Measurements from ENCODE around the gene TRPV4.

TRPV4 gene

DNA sequence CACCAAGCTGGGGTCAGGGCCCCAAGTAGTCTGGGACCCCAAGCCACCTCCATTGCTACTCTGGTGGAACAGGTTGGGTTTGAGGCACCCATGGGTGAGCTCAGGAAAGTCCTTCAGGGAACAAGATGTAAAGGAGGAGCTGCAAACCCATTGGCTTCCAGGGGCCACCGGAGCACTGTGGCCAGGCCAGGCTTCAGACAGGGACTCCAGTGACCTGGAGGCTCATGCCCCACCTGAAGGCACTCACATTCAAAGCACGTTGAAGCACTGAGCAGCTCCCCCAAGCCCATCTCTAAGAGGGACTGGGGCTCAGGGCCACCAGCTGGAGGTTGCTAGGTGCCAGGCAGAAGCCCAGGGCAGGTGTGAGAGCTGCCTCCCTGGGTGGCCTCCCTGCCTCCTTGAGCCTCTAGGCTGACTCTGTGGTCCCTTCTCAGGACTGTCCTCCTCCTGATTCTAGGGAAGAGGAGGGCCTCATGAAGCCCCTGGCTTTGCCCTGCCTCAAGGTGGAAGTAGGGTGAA lies 70.5 kb downstream of the TRPV4 start:
- no peak for DNase-seq (ENCODE audit: low read depth in 3 of 3)

DNA sequence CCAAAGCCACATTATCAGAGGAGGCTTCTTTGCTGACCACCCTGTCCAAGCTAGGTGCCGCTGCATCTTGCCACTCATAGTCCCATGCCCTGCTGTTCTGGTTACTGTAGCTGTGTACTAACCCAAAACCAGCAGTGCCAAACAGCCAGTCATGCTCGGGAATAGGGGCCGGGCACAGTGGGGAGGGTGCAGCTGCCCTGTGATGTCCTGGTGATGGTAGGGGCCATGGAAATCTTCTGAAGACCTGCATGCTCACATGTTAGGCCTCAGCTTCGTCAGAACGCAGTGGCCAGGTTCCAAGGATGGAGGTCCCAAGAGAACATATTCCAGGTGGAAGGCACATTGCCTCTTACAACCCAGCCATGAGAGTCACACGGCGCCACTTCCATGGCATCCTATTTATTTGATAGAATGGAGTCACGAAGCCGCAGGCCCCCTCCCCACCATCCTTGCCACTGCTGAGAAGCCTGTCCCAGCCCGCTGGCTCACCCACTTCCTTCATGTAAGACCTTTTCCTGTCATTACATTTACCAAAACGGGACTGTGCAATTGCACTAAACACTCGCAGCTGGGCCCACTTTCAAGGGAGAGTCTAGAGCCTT lies 71.0 kb downstream of the TRPV4 start:
- DNase-seq (ENCODE audit: low read depth in 3 of 3), result no peak

DNA sequence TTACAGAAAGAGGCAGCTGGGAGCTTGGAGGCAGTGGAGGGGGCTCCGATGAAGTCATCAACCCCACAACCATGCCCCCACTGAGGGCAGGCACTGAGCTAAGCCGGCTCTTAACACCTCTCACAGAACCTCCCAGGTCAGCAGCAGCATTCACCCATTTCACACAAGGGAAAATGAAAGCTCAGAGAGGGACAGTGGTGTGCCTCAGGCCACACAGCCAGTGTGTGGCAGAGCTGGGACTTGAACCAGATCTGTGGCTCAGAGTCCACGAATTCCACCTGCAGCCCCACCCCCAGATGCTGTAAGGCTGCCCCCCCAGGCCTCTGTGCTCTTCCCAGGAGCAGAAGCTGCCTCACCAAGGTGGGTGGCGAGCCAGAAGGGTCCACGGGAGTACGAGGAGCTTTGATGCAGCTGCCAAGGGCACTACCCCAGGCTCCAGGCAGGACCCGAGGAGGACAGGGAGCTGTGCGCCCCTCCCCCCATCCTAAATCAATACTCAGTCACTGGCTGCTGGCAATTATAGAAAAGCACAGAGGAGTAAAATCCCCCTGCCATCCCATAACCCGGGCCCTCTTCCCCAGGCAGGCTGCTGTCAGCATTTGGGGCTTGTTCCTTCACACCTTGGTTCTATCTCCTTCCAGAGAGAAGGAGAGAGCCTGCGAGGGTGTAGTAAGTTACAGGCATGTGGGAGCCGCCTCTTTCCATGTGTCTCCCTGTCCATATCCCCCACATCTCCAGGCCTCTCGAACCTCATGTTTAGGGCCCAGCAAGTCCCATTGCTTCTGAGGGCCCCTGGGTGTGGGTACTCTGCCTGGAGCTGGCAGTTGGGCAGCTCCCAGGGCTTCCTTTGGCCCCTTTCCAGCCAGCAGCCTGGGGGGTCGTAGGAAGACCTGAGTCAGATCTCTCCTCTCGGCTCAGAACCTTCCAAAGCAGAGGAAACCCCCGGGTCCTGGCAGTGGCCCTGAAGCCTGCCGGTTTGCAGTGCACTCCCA lies 72.0 kb downstream of the TRPV4 start:
- no peak for DNase-seq (ENCODE audit: low read depth in 3 of 3)

DNA sequence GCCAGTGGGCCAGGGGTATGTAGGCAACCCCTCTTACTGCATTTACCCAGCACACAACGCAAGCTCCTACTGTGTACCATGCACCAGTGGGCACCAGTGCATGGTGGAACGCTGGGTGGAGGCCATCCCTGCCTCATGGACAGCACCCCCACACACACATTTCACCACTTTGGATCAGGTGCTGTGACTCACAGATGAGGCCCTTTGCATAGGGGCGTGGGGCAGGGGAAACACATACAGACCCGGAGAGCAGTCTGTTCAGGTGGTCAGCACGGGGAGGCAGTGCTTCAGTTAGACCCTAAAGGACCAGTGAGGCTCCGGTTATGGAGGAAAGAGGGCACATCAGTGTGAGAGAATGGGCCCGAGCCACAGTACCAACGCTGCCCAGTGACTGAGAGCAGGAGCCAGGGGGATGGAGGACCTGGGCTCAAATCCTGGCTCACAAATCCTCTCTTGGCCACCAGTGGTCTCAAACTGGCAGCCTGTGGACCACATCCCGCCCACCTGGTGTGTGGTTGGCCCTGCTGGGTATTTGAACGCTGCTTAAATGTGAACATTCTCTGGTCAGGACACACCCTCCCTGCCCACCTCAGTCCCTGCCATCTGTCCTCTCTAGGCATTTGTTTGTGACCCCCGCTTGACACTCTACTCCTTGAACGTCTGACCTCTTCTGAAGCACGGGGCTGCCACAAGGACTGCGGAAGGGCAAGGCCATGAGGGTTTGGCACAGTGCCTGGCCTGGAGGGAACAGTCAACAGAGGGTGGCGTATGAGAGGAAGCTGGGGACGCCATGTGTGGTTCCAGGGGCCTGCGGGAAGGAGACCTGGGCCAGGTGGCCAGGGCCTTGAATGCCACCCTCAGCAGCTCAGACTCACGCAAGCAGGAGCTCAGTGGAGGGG lies 72.9 kb downstream of the TRPV4 start:
- no peak for DNase-seq (ENCODE audit: low read depth in 3 of 3)

DNA sequence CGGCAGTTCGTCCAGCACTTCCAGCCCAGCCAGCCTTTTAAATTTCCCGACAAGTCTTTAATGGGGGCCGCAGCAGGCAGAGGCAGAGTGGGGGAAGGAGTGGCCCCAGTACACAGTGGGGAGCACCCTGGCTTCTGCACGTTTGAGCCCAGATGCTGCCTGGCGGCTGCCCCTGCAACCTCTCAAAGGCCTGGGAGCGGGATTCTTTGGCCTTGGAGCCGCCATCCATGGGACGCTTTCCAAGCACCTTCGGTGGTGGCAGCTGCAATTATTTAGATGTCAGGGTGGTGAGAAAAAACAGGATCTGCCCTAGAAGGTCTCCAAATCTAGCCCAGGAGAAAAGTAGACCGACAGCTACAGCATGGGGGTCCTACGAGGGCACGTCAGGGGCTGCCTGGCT lies 73.6 kb downstream of the TRPV4 start:
- DNase-seq (ENCODE audit: low read depth in 3 of 3), result no peak

DNA sequence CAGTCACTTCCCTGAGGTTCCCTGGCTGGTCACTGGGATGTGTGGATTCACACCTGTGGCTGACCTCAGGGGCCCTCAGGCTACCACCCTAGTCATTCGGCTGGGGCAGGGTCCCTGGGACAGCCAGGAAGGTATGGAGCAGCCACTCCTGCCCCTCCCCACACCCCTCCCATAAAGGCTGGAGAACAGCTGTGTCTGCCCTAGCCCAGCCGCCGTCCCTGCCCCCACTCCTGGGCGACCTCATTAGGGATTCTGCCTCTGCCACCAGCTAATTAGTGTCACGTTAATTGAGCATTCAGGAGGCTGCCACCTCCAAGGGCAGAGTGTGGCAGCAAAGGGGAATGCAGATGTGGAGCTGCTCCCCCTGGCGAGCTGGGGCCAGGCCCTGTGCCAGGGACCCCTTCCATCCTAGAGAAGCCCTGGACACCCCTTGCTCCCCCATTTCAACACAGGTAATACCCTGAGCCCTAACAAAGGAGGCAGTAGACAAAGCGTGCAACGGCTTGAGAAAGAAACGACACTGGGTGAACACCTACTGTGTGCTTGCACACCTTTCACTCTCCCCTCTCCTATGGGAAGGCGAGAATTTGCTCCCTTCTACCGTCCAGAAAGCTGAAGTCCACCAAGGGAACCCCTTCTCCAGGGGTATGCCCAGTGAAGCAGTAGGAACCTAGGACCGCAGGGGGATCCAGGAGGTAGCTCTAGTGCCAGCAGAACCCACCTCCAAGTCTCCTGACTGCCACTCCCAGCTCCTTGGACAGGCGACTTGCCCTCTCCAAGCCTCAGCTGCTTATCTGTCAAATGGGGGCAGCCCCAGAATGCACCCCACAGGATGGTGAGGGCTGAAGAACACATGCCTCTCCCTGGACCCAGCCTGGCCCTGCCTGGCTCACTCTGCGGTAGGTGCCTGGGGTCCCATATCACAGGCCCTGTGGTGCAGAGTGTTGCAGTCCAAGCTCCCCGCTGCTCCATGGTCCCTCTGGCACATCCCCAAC lies 74.5 kb downstream of the TRPV4 start:
- no peak for DNase-seq (ENCODE audit: low read depth in 3 of 3)

DNA sequence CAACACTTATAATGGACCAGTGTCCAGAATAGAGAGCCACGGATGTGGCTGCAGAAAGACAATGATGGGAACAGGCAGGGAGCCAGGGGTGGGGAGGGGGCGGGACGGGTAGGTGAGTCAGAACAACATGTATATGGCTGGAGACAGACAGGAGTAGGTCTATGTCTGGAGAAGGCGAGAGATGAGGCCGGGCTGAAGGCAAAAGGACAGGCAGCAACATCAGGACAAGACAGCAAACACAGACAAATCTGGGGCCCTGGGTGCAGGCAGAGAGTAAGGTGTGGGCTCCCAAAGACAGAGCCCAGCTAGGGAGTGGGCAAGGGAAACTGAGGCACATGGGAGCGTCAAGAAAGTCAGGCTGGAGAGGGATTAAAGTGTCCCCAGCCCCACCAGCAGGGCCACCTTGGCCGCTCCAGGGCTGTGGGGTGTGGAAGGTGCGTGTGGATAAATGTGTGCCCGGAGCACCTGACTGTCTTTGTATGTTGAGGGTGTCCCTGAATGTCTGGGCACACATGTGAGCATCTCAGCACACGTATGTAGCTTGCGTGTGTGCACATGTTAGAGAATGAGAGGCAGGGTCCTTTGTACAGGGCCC lies 75.4 kb downstream of the TRPV4 start:
- DNase-seq (ENCODE audit: low read depth in 3 of 3), result no peak

DNA sequence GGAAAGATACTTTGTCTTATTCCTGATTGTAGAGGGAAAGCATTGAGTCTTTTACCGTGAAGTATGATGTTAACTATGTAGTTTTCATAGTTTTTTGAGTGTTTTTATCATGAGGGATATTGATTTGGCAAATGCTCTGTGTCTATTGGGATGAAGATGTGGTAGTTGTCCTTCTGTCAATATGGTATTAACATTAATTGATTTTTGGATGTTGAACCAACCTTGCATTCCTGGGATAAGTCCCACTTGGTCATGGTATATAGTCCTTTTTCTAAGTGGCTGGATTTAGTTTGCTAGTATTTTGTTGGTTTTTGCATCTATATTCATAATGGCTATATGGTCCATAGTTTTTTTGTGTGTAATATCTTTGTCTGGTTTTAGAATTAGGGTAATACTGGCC lies 76.7 kb downstream of the TRPV4 start:
- no peak for DNase-seq (ENCODE audit: low read depth in 3 of 3)

DNA sequence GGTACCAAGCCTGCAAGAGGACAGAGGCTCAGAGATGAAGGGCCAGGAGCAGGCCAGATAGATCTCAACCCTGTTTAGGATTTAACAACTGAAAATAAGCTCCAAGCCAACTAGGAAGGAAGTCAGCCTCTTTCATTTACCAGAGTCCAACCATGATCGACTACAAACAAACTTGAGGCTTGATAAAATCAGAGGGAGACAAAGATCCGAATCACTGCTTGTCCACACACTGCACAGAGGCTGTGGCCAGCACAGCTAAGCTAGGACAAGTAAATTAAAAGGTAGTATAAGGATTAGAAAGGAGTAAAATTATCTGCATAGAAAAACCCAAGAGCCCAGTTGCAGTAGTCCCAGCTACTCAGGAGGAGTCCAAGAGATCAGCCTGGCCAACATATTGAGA lies 79.2 kb downstream of the TRPV4 start:
- no peak for DNase-seq (ENCODE audit: low read depth in 3 of 3)

DNA sequence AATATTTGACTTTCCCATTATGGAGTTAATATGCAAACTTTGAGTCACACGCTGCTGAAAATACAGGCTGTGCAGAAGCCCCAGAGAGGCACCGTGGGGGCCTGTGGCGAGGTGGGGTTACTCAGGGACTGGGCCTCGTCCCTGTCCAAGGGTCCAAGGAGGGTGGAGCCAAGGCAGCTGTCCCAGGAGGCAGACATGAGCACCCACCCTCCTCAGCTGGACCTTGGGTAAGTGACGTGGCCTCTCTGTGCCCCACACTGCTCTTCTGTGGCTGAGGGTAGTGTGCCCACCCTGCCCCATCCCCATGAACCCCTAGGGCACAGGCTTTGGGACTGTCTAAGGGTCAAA lies 80.2 kb downstream of the TRPV4 start:
- no peak for DNase-seq (ENCODE audit: low read depth in 3 of 3)

DNA sequence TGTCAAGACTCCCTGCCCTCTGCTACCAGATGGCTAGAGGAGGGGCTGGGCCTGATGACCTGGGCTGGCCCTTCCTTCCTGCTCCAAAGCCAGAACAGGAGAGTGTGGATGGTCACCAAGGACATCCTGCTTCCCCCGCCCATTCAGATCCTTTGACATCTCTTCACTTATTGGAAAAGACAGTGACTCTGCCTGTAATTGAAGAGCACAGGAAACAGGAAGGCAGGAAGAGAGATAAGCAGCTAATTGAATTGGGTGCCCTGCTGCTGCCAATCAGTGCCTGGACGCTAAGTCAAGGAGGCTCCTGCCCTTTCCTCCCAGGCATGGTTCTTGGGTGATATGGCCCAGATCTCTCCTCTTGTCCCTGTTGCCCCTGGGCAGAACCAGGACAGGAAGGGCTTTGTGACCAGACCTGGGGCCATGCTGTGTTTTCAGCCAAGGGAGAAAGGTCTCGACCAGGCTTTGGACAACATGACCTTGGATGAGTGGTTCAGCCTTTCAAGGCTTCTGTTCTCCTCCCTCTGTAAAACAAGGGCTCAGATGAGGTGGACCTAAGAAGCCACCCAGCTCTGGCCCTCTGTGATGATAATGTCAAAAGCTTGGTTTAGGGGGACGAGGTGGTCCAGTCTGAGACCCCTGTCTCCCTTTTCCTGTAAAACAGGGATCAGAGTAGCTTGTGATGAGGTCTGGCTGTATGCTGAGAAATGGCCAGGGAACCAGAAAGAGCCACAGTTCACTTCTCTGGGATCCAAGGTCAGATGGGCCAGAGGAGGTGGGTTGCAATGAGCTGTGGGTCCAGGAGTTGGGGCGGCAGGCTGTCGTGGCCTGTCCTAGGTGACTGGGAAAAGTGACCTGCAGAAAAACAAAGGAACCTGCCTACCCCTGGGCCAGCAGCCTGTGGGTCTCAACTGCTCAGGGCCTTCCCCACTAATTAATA lies 80.8 kb downstream of the TRPV4 start:
- DNase-seq (ENCODE audit: low read depth in 3 of 3), result no peak

DNA sequence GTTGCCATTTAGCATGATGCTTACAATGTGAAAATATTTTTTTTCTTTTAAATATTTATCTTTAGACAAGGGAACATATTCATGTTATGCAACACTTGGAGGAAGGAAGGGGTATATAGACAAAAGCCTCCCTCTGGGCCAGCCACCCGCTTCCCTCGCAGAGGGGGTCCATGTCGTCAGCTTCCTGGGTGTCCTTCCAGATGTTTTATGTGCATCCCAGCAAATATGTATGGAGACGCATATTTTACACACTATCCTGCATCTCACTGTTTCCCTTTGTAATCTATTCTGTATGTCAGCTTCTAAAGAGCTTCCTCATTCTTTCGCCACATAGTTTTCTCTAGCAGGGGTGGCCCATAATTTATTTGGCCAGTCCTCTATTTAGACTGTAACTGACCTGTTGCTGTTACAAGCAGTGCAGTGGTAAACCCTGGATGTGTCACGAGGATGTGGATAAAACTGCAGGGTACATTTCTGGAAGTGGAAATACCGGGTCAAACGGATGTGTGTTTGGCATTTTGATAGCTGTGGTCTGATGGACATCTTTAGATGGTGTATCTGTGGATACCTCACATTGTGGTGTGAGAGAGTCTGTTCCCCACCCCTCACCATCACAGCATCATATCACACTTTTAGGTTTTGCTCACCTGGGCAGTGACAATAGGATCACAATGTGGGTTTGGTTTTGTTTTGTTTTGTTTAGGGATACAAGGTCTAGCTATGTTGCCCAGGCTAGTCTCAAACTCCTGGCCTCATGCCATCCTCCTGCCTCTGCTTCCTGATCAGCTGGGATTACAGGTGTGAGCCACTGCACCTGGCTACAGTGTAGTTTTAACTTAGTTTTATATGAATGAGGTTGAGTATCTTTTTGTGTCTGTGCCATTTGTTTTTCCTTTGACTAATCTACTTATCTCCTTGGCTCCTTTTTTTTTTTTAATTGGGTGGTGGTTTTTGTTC lies 87.9 kb downstream of the TRPV4 start:
- no peak for DNase-seq (ENCODE audit: low read depth in 3 of 3)

DNA sequence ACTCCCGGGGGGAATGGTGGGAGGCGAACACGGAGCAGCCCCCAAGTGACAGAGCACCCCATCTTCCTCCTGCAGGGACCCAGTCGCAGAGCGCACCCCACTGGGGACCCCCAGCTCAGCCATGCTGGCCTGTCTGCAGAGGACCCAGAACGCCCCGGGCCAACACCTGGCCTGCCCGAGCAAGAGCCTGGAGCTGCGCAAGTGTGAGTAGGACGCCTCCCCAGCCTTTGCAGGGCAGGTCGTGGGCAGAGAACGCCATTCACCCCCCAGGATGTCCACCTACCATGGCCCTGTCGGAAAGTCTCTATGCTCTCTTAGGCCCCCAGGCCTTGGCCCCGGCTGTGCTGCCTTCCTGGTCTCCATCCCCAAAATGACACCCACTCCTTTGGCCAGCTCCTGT lies 89.2 kb downstream of the TRPV4 start:
- no peak for DNase-seq (ENCODE audit: low read depth in 3 of 3)

DNA sequence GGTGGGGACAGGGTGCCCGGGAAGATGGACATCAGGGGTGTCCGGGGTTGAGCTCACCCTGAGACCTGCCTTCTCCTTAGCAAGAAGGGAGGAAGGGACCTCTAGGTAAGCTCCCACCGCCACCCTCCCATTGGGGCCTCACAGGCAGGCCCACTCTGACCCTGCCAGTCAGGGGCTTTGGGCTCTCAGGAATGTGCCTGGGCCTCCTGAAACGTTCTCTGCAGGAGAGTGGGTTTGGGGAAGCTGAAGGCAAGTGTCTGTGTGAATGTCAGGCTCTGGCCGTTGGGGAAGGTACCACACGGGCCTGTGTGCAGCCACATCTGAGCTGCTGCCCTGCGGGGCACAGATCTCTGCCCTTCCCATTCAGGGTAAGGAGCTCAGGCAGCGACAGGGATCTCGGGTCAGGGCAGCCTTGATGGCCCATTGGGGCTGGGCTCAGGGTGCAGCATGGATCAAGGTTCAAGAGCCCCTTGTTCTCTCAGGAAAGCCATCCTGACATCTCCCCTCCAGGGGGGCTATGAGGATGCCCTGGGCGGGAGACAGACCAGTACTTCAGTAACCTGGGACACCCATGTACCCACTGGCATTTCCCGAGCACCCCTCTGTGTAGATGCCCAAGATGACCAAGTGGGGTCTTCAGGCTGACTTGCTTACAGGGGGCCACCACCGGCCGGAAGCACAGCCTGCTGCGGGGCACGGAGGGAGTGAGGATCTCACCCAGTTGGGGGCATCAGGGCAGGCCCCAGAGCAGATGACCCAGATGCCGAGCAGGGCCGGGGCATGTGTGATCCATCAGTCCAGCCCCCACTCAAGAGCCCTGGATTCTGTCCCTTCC lies 89.9 kb downstream of the TRPV4 start:
- DNase-seq (ENCODE audit: low read depth in 3 of 3), result no peak

DNA sequence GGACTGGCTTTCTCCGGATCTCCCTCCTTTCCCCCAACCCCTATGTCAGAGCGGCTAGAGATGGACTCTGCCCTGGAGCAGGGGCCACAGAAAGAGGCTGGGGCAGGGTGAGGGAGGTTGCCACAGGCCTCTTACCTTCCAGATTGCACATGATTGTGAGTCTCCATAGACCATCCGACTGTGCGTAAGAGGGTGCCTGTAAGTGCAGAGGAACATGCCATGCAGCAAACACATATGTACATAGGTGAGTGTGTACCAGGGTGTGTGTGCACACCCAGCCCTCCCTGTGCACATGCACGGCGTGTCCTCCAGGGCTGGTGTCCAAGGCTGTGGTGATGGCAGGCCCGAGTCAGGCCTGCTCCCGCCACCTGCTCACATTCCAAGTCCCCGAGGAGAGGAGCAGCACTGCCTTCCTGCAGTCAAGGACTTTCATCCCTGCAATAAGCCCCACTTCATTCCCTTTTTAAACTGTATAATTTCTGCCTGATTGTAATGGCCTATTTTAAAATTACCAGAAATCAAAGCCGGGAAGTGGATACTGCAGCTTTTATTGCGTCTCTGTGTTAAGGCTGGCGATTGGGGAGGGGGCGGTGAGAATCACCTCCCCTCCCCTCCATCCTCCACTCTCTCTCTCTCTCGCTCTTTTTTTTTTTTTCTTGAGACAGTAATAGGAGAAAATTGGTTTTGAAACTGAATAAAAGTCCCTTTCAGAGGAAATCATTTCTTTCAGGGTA lies 91.1 kb downstream of the TRPV4 start:
- DNase-seq (ENCODE audit: low read depth in 3 of 3), result no peak

DNA sequence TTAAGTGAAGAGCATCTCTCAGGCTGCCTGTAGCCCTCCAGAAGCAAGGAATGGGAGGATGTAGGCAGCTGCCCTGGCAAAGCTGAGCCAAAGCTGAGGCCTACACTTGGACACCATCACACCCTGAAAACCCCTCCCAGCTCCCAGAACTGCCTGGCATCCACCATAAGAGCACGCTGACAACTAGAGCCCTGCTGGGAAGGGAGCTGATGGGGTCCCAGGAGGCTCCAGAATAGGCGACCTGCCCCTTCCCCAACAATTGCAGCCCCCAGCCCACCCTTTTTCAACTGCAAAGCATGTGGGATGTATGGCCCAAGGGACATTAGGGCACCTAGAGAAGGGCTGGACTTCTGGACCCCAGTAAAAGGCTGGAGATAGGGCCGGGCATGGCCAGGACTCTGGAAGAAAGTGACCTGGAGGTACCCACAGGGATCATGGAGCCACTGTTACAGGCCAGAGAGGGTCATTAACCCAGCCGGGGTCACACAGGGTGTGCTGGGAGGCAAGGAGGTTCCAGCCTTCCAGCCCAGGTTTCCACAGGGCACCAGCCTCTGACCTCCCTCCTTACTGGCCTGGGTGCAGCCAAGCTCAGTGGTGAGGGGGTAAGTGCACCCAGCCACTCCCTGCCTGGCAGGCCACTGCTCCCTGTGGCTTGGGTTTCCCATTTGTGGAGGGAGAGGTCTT lies 91.8 kb downstream of the TRPV4 start:
- no peak for DNase-seq (ENCODE audit: low read depth in 3 of 3)
